Endodermal cell (in vitro differentiated cells): ENCODE results near the gene ZNF384. TPM values are rescaled to one million over a fixed set of nuclear protein-coding genes. Genes with fewer than 3 reads are reported as not detected.
A peak's percentile ranks its signal among the peaks of the same experiment; 100 is the strongest.

Experiments used
- DNase-seq: peaks from one replicate; pipeline ENCODE4 v3.0.0-alpha.2; 2017
- H3K27ac ChIP-seq: 2 replicates; pipeline ENCODE4 v1.5.1; 2013; ENCODE audit warnings: mild to moderate bottlenecking, low read depth, low read length, moderate library complexity
- H3K27me3 ChIP-seq: 2 replicates; pipeline ENCODE4 v1.6.1; 2013; ENCODE audit warnings: mild to moderate bottlenecking, low read length, moderate library complexity; ENCODE audit not compliant: insufficient read depth, control insufficient read depth, poor library complexity, severe bottlenecking
- H3K36me3 ChIP-seq: 2 replicates; pipeline ENCODE4 v1.7.0; 2013; ENCODE audit warnings: mild to moderate bottlenecking, low read length, moderate library complexity; ENCODE audit not compliant: control insufficient read depth, insufficient read depth
- H3K4me1 ChIP-seq: one replicate; pipeline ENCODE4 v1.7.0; 2013; ENCODE audit warnings: low read length; ENCODE audit not compliant: control insufficient read depth, insufficient read depth
- H3K4me3 ChIP-seq: 2 replicates; pipeline ENCODE4 v1.5.1; 2013; ENCODE audit warnings: mild to moderate bottlenecking, low read length, moderate library complexity
- H3K9ac ChIP-seq: 2 replicates; pipeline ENCODE4 v1.6.1; 2013; ENCODE audit warnings: mild to moderate bottlenecking, low read length, moderate library complexity; ENCODE audit not compliant: poor library complexity, severe bottlenecking; ENCODE audit errors: extremely low read depth
- H3K9me3 ChIP-seq: 2 replicates; pipeline ENCODE4 v1.6.1; 2013; ENCODE audit warnings: mild to moderate bottlenecking, low read length, moderate library complexity; ENCODE audit not compliant: control insufficient read depth
- H3K27ac Mint-ChIP-seq: 2 replicates; pipeline ENCODE4 v1.8.0; 2020; ENCODE audit warnings: mixed read lengths
- H3K27me3 Mint-ChIP-seq: 2 replicates; pipeline ENCODE4 v1.8.0; 2021; ENCODE audit warnings: mild to moderate bottlenecking, mixed read lengths; ENCODE audit not compliant: insufficient read depth
- H3K36me3 Mint-ChIP-seq: 2 replicates; pipeline ENCODE4 v1.8.0; 2020; ENCODE audit warnings: low read depth, mixed read lengths
- H3K4me1 Mint-ChIP-seq: 2 replicates; pipeline ENCODE4 v1.8.0; 2020; ENCODE audit warnings: mixed read lengths
- H3K4me3 Mint-ChIP-seq: 2 replicates; pipeline ENCODE4 v1.8.0; 2020; ENCODE audit warnings: mild to moderate bottlenecking, moderate library complexity, mixed read lengths
- H3K9me3 Mint-ChIP-seq: 2 replicates; pipeline ENCODE4 v1.8.0; 2020; ENCODE audit warnings: mild to moderate bottlenecking, mixed read lengths
- WGBS, 2 experiments: methylation state at CpG; one replicate each; pipeline versions ENCODE4 v1.1.5 to v1.1.7; 2013; ENCODE audit warnings: missing lambda C conversion rate in 2 of 2, mixed read lengths in 1 of 2; ENCODE audit not compliant: insufficient coverage in 1 of 2, insufficient read length in 1 of 2; 5-methylcytosine and 5-hydroxymethylcytosine counted together
- long read RNA-seq, 4 experiments: library from polyadenylated mRNA in 2 of 4; library from RNA in 1 of 4; library from capped mRNA in 1 of 4; stranded (forward) in 3 of 4; unstranded in 1 of 4; transcript quantifications; one replicate each; pipeline ENCODE4 v2.0.0, GENCODE V29; 2020 to 2021; ENCODE audit warnings: inconsistent platforms in 1 of 4
- polyA plus RNA-seq, 2 experiments: library from polyadenylated mRNA; stranded (reverse); fragments of 50-300 nt; gene quantifications; one replicate each; pipeline ENCODE4 v1.2.3, GENCODE V29; 2013
- total RNA-seq, 2 donors: library from RNA; stranded (reverse); fragmentation: NEBNext Ultra II Directional in 1 of 2; extraction: Animal tissue kit (Norgen Biotek cat#: 25700) in 1 of 2; gene quantifications; 2 replicates in 1 of 2; 3 replicates in 1 of 2; pipeline ENCODE4 v1.2.1, GENCODE V29; 2021
- TF ChIP-seq, protein P1 (sequence below): fragments of 200-600 bp; sonication (generic); conservative IDR thresholded peaks from 2 replicates; pipeline ENCODE4 v1.5.0; 2021; ENCODE audit warnings: antibody characterized with exemption, mild to moderate bottlenecking

ZNF384 gene
- 100 to 1,000 TPM in 1 of 2 donors, 10 to 100 TPM in 1; 74.4 to 146 TPM for total RNA-seq
- polyA plus RNA-seq (2013, experiment 1 of 2), result 82.8 TPM
- polyA plus RNA-seq (2013, experiment 2 of 2), result 70.6 TPM
- long read RNA-seq, experiment 1, partial matches to known transcripts, result 9 of 19 reads
- long read RNA-seq, experiment 1, other reads (novel, unspliced or antisense), result 9 of 19 reads
- long read RNA-seq, experiment 2, partial matches to known transcripts, result 33 of 98 reads
- long read RNA-seq, experiment 2, other reads (novel, unspliced or antisense), result 57 of 98 reads
- long read RNA-seq, experiment 3, transcript ZNF384-204 (11 exons, 3,008 nt), result minor isoform, 9 of 173 reads
- long read RNA-seq, experiment 3, transcript ZNF384-201 (10 exons, 3,266 nt), result major isoform, 10 of 173 reads
- long read RNA-seq, experiment 3, partial matches to known transcripts, result 42 of 173 reads
- long read RNA-seq, experiment 3, other reads (novel, unspliced or antisense), result 111 of 173 reads
- long read RNA-seq, experiment 4, partial matches to known transcripts, result 3 of 10 reads
- long read RNA-seq, experiment 4, other reads (novel, unspliced or antisense), result 6 of 10 reads

DNA sequence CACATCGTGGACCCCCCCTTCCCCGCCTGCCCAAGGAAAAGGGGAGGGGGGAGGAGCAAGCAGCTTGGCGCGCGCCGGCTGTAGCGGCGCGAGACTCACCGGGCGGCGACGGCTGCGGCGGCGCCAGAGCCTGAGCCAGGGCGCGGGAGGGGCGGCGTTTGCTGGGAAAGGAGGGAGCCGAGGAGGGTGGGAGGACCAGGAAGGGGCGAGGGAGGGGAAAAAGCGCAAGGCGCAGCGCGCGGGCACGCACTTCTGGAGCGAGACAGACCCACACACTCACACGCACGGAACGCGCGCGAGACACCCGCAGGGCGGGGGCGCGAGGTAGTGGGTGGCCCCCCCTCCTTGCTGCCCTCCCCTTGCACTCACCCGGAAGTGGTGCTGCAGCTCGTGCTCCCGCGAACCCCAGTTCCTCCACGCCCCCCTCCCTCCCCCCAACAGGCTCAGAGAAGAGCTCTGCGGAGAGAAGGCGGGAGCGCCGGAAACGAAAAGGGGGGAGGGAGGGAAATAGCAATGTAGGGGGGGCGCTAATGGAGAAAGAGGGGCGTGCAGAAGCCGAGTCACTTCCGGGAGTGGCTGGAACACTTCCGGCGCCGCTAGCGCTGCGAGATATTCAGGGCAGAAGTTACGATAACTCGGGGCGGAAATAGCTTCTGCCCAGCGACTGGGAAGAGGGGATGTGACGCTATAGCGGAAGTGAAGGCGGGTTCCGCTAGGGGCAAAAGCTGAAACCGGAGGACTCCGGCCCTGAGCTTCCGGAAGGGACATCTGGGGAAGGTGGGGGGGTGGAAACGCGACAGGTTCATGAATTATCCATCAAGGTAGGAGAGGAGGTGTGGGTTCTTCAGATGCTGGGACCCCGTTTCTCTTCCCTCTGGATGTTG is at the start of gene ZNF384:
Gene ZNF384 (minus strand): TSS at position 377 of the 884 bp plus-strand sequence. CDS start 9,855 bp downstream, outside the sequence.
- H3K36me3 Mint-ChIP-seq, result peaks cover 27% of the 10 kb centered on the region
- Histone ChIP-seq H3K9me3 (no peaks in the 10 kb centered on the region), H3K4me3 (peak within 1 kb of the TSS; percentile 96), H3K36me3 (peaks cover 25% of the 10 kb centered on the region), H3K9ac (peak within 1 kb of the TSS; percentile 83), H3K27ac (peak within 1 kb of the TSS; percentile 92), H3K27me3 (no peaks in the 10 kb centered on the region), H3K4me1 (no peaks in the 10 kb centered on the region)
- 0% methylated on average over 12 to 59 of the region's 72 CpGs for WGBS, 2 experiments
- no peaks in the 10 kb centered on the region for H3K9me3 Mint-ChIP-seq
- TF ChIP-seq, protein P1, sequence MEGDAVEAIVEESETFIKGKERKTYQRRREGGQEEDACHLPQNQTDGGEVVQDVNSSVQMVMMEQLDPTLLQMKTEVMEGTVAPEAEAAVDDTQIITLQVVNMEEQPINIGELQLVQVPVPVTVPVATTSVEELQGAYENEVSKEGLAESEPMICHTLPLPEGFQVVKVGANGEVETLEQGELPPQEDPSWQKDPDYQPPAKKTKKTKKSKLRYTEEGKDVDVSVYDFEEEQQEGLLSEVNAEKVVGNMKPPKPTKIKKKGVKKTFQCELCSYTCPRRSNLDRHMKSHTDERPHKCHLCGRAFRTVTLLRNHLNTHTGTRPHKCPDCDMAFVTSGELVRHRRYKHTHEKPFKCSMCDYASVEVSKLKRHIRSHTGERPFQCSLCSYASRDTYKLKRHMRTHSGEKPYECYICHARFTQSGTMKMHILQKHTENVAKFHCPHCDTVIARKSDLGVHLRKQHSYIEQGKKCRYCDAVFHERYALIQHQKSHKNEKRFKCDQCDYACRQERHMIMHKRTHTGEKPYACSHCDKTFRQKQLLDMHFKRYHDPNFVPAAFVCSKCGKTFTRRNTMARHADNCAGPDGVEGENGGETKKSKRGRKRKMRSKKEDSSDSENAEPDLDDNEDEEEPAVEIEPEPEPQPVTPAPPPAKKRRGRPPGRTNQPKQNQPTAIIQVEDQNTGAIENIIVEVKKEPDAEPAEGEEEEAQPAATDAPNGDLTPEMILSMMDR, result peak; percentile 44
- peak within 1 kb of the TSS; percentile 89 for H3K4me3 Mint-ChIP-seq
- H3K27me3 Mint-ChIP-seq, result peaks cover 17% of the 10 kb centered on the region
- H3K4me1 Mint-ChIP-seq, result peaks cover 26% of the 10 kb centered on the region
- H3K27ac Mint-ChIP-seq, result peak within 1 kb of the TSS; percentile 94
- DNase-seq, result peak; percentile 99

DNA sequence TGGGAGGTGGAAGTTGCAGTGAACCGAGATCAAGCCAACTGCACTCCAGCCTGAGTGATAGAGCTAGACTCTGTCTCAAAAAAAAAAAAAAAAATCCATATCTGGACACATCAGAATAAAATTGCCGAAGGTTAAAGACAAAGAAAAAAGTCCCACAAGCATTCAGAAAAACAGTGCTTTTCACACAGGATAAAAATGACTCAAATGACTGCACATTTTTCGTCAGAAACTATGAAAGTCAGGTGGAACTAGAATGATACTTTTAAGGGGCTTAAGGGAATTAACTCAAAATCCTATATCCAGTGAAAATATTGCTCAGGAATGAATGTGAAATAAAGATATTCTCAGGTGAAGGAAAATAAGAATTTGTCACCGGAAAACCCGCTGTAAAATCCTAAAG is 47.6 kb upstream of the ZNF384 start:
- Histone ChIP-seq H3K4me1 (no peaks in the 10 kb centered on the region), H3K9me3 (no peaks in the 10 kb centered on the region), H3K27me3 (no peaks in the 10 kb centered on the region), H3K27ac (no peak overlapping the region), H3K36me3 (no peaks in the 10 kb centered on the region), H3K9ac (no peak overlapping the region), H3K4me3 (no peak overlapping the region)
- H3K36me3 Mint-ChIP-seq, result peaks cover 14% of the 10 kb centered on the region
- no peak overlapping the region for H3K4me3 Mint-ChIP-seq
- peaks cover 2% of the 10 kb centered on the region for H3K9me3 Mint-ChIP-seq
- peak overlapping the region; percentile 44 for H3K27ac Mint-ChIP-seq
- no peak for DNase-seq
- TF ChIP-seq, protein P1, result no peak
- no peaks in the 10 kb centered on the region for H3K27me3 Mint-ChIP-seq
- 90 to 100% methylated on average over 5 of the region's 5 CpGs for WGBS, 2 experiments
- H3K4me1 Mint-ChIP-seq, result peaks cover 2% of the 10 kb centered on the region

DNA sequence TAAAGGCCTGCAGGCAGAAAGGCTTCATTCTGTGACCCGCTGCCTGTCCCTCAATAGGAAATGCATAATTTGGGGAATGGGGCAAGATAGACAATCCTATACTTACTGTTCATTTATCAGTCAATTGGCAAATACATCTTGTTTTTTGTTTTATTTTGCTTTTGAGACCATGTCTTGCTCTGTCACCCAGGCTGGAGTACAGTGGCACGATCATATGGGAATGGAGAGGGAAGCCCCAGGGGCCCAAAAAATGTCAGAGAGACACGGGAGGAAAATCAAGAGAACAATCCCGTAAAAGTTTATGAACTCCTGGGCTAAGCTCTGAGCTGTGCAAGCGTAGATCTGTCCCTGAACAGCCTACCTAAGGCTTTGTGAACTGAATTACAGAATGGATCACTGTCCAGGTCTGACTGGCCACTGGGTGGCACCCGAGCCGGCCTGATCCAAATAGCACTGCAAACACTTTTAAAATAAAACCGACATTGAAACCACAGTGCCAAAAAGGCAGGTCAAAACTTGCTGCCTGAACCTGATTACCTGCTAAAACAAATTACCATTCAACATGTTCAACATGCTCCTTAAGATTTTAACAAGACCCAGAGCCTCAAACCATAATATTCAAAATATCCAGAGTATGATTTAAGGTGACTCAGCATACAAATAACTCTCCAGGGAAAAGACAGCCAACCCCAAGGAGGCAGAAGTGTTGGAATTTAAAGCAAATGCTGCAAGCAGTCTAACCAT is 46.4 kb upstream of the ZNF384 start:
- no peak overlapping the region for H3K4me3 Mint-ChIP-seq
- Histone ChIP-seq H3K9me3 (no peaks in the 10 kb centered on the region), H3K4me1 (no peaks in the 10 kb centered on the region), H3K27ac (no peak overlapping the region), H3K36me3 (peaks cover 8% of the 10 kb centered on the region), H3K9ac (no peak overlapping the region), H3K4me3 (no peak overlapping the region), H3K27me3 (no peaks in the 10 kb centered on the region)
- peaks cover 2% of the 10 kb centered on the region for H3K4me1 Mint-ChIP-seq
- H3K36me3 Mint-ChIP-seq, result peaks cover 22% of the 10 kb centered on the region
- H3K27me3 Mint-ChIP-seq, result no peaks in the 10 kb centered on the region
- TF ChIP-seq, protein P1, result peak; percentile 96
- H3K9me3 Mint-ChIP-seq, result peaks cover 2% of the 10 kb centered on the region
- peak overlapping the region; percentile 56 for H3K27ac Mint-ChIP-seq
- peak; percentile 86 for DNase-seq
- 57 to 69% methylated on average over 4 to 8 of the region's 8 CpGs for WGBS, 2 experiments
